HG02763 (cell line): ENCODE data around the gene ARHGAP15.

Experiments
- ATAC-seq: cut with Tn5 transposase; IDR thresholded peaks from one replicate; pipeline ENCODE4 v1.9.1; 2021; ENCODE audit warnings: mild to moderate bottlenecking, moderate library complexity; ENCODE audit not compliant: unreplicated experiment

Gene ARHGAP15

DNA sequence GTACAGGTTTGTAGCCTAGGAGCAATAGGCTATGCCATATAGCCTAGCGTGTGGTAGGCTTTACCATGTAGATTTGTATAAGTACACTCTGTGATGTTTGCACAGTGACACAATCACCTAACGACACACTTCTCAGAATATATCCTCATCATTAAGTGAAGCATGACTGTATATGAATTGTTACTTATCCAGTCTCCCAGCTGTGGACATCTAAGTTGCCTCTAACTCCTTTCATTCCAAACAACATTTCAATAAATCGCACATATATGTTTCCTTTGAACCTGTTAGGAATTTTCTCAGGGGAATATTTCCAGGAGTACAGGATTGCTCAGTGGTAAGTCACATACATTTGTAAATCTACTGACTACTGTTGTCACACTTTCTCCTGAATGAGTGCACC, 90.0 kb downstream of the ARHGAP15 start:
- ATAC-seq, result no peak

DNA sequence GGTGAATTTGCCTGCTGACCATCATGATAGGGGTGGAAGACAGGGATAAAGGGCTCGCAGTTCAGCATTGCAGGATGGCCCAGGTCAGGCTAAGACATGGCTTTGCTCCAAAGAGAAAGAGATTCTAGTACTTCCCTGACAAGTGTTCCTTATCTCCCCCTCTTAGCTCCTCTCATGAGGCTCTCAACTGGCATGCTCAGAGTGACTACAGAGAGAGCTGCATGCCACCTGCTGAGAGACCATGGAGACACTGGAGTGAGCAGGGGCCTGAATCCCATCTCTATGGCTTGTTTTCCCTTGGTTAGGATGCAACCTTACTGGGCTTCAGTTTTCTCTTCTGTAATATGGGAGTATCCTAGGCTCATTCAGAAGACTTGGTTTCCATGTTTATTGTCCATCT, 94.3 kb downstream of the ARHGAP15 start:
- no peak for ATAC-seq

DNA sequence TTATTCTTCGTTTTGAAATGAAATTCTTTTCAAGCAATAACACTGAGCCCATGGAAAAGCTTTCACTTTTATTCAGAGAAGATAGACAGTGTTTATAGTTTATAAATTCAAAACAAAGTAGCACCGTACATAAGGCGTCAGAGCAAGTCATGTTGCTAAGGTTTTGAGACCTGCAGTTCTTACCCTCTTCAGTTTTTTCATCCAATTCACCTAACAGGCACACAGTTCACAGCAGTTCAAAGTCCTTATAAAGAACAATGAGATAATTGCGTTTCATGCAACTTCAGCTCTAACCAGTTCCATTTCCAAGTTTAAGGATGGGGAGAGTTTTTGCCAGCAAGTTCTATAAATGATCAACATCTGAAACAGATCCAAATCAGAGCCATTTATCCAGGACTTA, 96.7 kb downstream of the ARHGAP15 start:
- ATAC-seq, result no peak

DNA sequence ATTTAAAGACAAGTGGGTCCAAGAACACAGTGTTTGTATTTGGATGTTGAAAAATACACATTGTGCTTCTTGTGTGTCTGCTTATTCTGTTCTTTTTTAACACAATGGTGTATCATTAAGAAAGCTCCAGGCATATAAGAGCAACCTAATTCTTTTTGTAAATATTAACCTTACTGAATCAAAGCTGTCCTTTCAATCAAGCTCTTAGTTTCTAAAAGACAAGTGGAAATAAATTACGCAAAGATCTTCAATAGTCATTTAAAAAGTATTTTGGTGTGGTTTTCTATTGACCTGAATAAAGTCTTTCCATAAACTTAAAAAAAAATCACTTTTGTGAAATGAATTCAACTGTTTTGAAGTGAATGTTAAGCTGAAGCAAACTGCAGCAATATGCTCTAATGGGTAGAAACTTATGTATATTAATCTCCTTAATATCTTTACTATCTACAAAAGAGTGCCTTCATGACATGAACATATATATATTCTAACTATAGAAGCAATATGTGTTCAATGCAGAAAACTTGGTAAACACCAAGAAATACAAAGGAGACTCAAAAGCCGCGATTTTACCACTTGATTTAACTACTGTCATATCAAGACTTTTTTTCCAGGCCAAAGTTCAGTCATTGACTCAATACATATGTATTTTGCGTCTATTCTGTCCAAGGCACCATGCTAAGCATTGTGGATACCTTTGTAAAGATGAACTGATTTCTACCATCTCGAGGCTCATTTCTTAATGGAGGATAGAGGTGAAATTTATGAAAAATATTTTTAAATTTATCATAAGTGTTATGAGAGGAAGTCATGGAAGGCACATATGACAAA, 97.7 kb downstream of the ARHGAP15 start:
- ATAC-seq, result no peak

DNA sequence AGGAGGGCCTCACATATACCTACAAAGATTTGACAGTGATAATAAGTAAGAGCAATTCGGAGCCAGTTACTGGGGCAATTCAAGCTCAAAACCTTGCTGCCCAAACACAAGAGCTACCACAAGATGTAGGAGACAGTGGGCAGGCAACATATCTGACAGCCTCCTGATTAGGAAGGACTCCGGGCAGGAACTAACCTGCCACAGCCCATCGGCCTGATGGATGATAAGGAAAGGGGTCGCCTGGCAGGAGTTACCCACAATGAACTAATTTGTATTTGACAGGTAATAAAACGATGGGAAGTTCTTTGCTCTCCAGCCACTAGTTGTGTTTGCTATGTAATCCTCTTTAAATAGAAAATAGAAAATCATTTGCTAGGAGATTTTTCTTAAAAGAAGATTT, 100.2 kb downstream of the ARHGAP15 start:
- no peak for ATAC-seq

DNA sequence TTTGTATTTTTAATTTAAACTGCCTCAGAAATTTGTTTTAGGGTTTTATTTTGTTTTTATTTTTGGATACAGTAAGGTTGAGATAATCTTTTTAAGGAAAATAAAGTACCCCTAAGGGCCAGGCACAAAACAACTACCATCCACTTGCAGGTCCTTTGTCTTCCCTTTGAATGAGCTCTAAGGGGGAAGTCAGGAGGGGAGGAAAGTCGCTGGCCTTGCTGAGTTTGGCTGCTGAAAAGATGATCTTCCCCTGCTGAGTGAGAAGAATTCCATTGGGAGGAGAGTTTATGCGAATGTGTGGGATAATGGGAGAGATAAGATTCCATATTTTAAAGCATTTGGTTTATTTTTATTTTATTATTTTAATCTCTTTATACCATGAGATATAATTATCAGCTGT, 100.7 kb downstream of the ARHGAP15 start:
- no peak for ATAC-seq

DNA sequence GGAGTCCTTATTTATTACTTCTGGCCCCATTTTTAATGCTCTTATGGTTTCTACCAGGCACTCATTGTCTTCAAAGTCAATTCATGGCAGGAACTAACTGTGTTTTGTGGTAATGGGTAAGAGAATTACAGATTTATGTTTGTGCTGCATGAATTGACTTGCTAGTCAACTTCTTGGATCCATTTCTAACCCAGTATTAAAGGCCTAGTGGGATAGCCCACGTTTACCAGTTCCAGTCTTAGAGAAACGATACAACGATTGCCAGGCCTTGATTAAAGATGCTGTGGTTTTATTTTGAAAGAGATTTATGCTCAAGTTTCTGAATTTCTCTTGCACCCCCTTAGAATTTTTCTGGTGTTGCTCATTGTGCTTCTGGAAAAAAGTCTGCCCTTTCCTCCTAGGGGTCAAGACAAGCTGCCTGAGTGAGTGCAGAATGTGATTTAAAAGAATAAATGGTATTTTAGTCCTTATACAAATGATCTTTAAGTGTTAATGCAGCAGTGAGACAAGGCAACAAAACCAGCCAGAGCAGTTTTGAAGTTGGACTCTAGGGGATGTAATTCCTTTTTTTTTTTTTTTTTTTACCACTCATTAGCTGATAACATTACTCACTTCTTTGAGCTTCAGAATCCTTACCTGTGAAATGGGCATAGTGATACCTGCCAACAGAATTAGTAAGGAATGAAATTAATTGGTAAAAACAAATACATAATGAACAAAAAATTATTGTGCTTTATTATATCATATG, 101.5 kb downstream of the ARHGAP15 start:
- no peak for ATAC-seq

DNA sequence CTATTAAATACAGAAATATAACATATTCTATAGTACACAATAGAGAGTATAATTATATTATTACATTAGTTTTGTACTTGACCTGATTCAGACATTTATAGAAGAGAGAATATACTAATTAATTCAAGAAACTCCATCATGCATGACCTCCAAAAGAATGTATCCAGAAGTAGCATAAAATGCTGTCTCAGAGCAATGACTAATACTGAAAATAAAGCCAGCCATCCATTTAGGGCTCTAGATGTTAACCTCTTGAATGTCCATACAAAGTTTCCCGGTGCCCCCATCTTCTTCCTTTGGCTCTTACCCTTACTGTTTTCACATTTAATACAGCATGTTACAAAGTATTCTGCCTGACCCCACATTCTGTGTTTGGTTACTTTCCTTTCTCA, 102.0 kb downstream of the ARHGAP15 start:
- no peak for ATAC-seq

DNA sequence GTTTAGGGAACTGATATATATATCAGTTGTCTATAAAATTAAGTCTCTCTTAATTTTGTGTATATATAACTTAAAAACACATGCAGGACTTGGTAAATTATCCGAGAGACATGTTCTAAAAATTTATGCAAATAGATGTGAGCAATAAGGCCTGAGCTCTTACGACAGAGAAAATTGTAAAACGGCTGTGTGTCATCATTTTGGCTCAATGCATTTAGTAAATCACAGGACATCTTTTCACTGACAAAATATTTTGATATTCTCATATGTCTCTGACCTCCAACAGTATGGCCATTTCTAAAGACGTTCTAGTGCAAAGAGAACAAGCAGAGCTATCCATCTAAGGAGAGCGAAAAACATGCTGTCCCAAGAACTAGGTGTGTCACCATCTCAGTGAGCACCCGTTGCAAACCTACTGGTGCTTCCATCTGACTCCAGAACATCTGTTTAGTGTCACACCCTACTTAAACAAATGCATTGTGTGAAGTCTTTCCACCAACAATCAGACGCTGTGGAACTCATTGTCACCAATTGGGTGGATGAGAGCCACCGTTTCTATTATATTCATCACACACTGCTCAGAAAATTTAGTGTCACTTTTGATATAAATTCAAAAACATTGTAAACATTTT, 108.0 kb downstream of the ARHGAP15 start:
- ATAC-seq, result no peak

DNA sequence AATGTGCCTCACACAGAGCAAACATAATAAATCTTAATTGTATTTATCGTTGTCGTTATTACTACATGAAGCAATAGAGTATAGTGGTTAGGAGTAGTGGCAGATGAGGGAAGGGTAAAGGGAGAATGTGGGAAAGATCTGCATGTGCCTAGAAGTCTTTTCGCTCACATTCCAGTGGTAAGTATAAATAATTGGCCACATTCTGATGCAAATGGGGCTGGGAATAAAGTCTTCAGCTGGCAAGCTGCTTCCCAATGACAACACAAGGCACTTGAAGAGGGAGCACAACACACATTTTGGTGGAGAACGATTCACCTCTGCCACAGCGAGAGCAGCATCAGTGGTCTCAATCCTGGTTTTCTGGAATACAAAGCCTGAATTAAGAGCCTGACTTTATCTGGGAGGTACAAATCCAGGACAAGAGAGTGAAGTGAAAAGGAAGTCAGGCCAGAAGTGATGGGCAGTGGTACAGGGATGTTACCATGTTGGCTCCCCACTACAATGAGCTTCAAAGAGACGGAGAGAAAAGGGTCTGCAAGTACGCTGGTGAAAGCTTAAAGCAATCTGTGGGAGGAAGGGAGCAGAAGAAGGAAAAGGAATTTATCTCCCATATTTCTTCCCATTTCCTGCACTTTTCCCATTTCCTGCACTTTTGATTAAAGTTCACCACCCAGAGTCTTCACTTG, 112.3 kb downstream of the ARHGAP15 start:
- ATAC-seq, result no peak

DNA sequence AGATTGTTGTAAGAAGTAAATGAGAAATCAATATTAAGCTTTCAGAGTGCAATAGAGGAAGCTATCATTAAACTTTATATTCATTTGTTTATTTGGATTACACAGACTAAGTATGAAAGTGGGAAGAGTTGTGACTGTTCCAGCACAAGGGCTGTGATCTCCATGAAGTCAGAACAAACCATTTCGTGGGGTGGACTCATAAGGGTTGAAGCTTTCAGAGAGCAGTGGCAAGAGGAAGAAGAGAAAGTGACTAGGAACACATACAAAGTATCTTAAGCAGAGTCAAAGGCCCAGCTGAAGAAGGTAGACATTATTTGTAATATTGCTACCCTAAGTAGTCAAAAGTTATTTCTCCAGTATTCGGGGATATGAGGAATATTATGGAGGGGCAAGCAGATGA, 117.0 kb downstream of the ARHGAP15 start:
- ATAC-seq, result no peak

DNA sequence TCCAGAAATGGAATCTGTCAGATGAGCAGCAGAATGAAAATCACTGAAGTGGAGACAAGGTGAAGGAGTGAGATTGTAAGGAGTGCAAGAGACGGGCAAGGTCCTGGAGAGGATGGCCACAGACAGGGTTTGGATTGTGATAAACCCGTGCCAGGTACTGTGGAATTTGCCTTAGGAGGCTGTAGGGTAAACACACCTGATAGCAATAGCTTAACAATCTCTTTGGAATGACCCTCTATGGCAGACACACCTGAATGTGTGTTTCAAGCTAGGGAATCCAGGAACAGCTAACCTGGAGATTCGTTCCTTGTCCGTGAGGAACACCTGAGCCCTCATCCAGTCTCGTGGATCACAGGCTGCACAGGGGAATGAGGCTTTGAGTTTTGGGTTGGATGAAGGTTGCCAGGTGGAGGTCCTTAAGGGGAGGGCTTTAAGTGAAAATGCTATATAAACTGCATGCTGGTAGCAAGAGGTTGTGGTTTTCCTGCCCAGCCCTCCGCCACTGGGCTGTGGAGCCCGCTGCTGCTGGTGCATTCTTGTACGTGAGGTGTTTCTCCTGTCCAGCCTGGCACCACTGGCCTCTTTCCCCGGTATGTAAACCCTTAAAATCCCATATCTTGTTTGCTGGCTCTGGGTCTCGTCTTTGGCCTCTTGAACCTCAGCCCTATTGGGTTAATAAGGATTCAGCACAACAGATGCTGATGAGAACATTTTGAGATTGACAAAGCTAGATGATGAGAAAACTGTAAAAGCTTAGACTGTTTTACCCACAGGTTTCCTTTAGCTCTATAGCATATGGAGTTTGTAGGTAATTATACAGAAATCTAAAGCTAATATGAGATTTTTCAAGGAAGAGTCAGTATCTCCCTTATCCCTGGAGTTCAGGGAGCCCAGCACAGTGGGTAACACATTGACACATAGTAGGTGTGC, 117.9 kb downstream of the ARHGAP15 start:
- ATAC-seq, result no peak

DNA sequence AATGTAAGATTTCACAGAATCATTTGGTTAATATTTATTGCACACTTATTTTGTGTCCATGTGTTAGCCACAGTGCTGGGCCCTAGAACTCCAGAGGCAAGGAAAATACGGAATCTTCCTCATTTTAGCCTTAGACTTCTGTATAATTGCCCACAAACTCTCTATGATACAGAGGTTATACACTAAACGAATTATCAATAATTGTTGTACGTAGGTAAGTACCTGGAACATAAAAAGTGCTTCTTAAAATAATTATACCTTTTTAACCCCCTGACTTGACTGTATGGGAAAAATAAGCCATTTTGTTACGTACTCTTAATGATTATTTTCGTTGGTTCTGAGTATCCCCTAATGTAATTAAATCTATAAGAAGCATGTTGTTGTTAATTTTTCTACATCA, 119.4 kb downstream of the ARHGAP15 start:
- ATAC-seq, result no peak

DNA sequence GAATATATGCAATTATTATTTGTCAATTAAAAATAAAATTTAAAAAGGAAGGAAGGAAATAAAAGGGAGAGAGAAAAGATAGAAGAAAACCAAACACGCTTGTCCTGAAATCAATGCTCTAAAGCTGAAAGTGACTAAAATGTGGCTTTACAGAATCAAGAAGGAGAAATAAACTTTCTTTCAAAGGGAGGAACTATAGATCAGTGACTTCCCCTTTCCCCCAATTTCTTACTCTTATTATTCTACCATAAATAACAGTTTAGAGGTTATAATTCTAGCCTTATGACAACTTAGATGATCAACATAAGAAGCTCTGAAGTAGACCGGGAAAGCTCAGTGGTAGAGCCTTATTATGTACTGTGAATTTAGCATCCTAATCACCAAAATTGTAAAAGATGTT, 122.5 kb downstream of the ARHGAP15 start:
- no peak for ATAC-seq

DNA sequence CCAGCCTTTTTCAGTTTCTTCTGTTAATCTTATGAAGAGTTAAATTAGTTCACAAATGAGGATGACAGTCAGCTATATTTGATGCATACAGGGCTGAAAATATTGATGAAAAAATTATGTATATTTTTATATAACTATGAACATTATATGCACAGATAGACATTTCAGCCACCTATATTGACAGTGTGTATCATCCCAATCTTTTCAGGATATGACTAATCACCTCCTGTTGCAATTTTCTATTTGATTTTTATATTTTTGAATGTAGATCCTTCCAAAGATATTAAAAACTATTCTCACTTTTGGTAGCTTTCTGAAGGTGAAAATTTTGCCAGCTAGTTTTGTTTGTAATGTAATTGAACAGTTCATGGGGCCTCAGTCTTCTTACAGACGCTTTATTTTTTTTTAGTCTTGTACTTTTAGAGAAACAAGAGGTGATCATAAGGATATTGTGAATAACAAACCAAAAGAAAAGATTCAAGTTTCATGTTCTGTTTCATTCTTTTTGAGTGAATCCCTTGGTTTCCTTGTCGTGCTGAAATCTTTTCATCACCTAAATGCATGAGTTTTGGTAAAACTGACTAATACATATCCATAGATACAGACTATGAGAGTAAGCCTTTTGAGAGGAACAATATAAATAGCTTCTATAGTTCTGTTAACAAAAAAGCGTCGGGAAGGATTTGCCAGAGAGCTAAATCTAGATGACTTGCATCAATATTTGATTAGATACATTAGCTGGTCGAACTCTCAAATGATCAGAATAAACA, 123.1 kb downstream of the ARHGAP15 start:
- ATAC-seq, result no peak

DNA sequence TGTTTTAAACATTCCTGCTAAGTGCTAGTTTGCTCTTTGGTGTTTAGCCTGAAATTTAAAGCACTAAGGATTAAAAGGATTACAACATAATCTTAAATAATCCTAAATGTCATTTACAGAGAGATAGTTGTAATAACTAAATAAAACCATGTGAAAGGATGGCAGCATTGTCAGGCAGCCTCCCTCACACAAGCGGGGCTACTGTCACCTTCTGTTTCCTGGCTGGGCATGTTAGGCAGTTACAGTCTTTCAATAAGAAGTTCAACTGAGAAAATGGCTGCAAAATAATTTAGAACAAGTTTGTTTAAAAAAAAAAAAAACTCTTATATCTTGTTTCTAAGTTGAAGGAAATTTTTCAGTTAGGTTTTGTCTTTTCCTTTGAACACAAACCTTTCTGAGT, 124.9 kb downstream of the ARHGAP15 start:
- no peak for ATAC-seq

DNA sequence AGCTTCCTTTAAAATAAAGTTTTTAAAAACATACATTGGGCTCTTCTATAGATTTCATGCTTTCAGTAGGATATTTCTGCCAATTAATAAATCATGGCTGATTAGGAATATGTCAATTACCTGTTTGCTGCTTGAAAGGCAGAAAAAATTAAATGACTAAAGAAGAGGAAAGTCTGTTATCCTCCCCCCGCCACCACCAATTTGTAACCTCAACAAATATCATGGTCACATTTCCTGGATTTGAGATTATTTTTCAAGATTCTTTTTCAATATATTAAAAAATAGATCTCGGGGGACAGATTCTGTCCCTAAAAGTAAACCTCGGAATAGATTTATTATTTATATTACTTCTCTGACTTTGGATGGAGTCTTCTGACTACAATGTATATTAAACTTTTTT, 125.9 kb downstream of the ARHGAP15 start:
- no peak for ATAC-seq

DNA sequence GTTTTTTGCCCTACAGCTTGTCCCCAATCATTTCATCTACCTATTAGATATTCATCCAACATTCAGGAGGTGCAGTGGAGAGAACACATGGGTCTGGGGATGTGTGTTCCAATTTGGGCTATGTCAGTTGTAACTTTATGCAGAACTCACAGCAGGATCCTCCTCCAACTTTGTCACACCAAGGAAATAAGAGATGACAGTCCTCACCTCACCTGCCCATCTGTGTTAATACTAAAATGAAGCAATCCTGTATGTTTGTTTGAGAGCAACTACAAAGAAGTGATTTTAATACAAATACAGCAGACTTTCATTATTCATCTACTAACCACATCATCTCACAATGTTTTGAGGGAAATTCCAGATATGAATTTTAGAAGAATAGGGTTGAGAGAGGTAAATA, 126.7 kb downstream of the ARHGAP15 start:
- no peak for ATAC-seq

DNA sequence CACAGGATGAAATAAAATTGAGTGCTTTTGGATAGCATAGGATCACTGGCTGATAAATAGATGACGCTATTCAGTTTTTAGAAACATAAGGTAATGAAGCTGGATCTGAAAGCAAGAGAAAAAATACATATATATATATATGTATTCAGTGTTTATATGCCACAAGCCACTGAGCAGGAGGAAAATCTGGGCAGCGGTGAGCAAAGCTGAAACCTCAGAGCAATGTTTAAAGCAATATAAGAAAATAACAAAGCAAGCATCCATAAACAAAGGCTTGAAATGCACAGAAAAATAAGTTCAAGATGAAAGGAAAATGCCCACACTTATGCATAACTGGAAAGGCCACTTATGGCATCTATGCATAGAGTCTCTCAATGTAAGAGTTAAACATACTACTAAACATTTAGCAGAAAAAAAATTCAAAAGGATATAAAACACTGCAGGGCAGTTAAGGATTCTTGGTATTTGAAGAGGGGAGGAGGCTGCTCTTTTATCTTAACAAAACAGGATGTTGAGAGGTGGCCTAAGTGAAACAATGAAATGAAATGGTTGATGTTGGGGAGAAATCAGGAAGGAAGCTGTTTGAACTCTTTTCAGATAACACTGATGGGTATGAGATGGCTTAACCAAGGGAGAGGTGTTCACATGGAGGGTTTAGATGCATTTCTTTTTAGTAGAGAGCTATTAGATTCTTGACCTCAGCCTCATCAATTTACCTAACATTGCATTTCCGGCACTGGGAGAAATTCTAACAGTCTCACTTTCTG, 129.1 kb downstream of the ARHGAP15 start:
- no peak for ATAC-seq
